Stimulated activated naive CD4-positive, alpha-beta T cell treated with Interleukin-2 at 50 U/mL for 16 hours (primary cell): ENCODE data around the gene KRTAP10-5.
"Not testable (repeated sequence)": the region's sequence is repeated elsewhere in the genome, so short reads cannot be mapped to it uniquely, and the experiment has no call there.

ENCODE experiments used
- DNase-seq: peaks from one replicate; lab custom pipeline; 2025; lab: John Stamatoyannopoulos, UW

KRTAP10-5 gene

GRCh38 chr21:44611551-44611950, 31.1 kb upstream of the KRTAP10-5 start:
- no peak for DNase-seq

- DNase-seq = not testable (repeated sequence)
Observed at GRCh38 chr21:44610157-44610843, 29.9 kb upstream of the KRTAP10-5 start.

GRCh38 chr21:44609193-44609592, 28.8 kb upstream of the KRTAP10-5 start:
- DNase-seq = no peak

- no peak for DNase-seq
Observed at GRCh38 chr21:44606495-44606894, 26.1 kb upstream of the KRTAP10-5 start.

- no peak for DNase-seq
Observed at GRCh38 chr21:44603911-44604310, 23.5 kb upstream of the KRTAP10-5 start.

GRCh38 chr21:44603109-44603875, 22.9 kb upstream of the KRTAP10-5 start:
- DNase-seq = no peak

GRCh38 chr21:44602463-44602850, 22.1 kb upstream of the KRTAP10-5 start:
- DNase-seq = no peak

- DNase-seq = no peak
Observed at GRCh38 chr21:44601596-44602462, 21.4 kb upstream of the KRTAP10-5 start.

GRCh38 chr21:44601091-44601490, 20.7 kb upstream of the KRTAP10-5 start:
- not testable (repeated sequence) for DNase-seq

- not testable (repeated sequence) for DNase-seq
Observed at GRCh38 chr21:44600118-44600978, 19.9 kb upstream of the KRTAP10-5 start, which contains the start of gene KRTAP10-7. Gene KRTAP10-7, plus strand, starts transcription at chr21:44600597. Its CDS starts 25 bp downstream, at chr21:44600622.

- no peak for DNase-seq
Observed at GRCh38 chr21:44599264-44600029, 19.0 kb upstream of the KRTAP10-5 start.

GRCh38 chr21:44598061-44598460, 17.7 kb upstream of the KRTAP10-5 start:
- DNase-seq = no peak

GRCh38 chr21:44596068-44596725, 15.8 kb upstream of the KRTAP10-5 start:
- DNase-seq = no peak

GRCh38 chr21:44595524-44595923, 15.1 kb upstream of the KRTAP10-5 start:
- no peak for DNase-seq

GRCh38 chr21:44594406-44594916, 14.1 kb upstream of the KRTAP10-5 start:
- no peak for DNase-seq

GRCh38 chr21:44593598-44594405, 13.4 kb upstream of the KRTAP10-5 start:
- DNase-seq = no peak

GRCh38 chr21:44592446-44593311, 12.3 kb upstream of the KRTAP10-5 start, which contains the start of gene KRTAP10-6:
Gene KRTAP10-6, minus strand, starts transcription at chr21:44592505. Its CDS starts 21 bp downstream, at chr21:44592484.
- no peak for DNase-seq

GRCh38 chr21:44591801-44592130, 11.4 kb upstream of the KRTAP10-5 start:
- DNase-seq = not testable (repeated sequence)
